H1 (cell line): ENCODE measurements around the gene BCAR3. TPM values are rescaled to one million over a fixed set of nuclear protein-coding genes. Genes with fewer than 3 reads are reported as not detected.

Source experiments
- ATF2 ChIP-seq: IDR thresholded peaks from 2 replicates; pipeline ENCODE4 v1.6.1; 2012; ENCODE audit warnings: low read length, inconsistent platforms
- polyA plus RNA-seq, 7 experiments: library from polyadenylated mRNA; depleted of rRNA in 3 of 7; stranded (reverse) in 5 of 7; unstranded in 2 of 7; fragments of >200 nt in 5 of 7; fragments of 200-250 nt in 2 of 7; gene quantifications; 1 replicate in 5 of 7; 2 replicates in 1 of 7; 4 replicates in 1 of 7; pipeline versions ENCODE4 v1.2.1 to v1.2.3, GENCODE V29; 2011 to 2013; ENCODE audit warnings: missing spikeins in 2 of 7, mixed read lengths in 2 of 7
- total RNA-seq: library from RNA; stranded (reverse); fragmentation: NEBNext Ultra II Directional; extraction: Animal tissue kit (Norgen Biotek cat#: 25700); gene quantifications from 2 replicates; pipeline ENCODE4 v1.2.1, GENCODE V29; 2021

Gene BCAR3
- total and polyA plus RNA-seq, 2 of the 8 experiments (the other 6 are each of a cell fraction or from before 2014, with no cell fraction given) = 5.6 to 9.2 TPM

GRCh38 chr1:93692451-93692861, 10.8 kb upstream of the BCAR3 start (continued):
- no peak for TF ChIP-seq ATF2
- TF ChIP-seq, all 59 proteins: peak for 0
